Testis (tissue), 2 donors: ENCODE results near the gene SSBP2.

Experiments used
- POLR2A ChIP-seq: fragments of 450-650 bp; IDR thresholded peaks from one replicate; pipeline ENCODE4 v1.6.1; 2017; ENCODE audit warnings: antibody characterized with exemption, mild to moderate bottlenecking, moderate library complexity
- TF ChIP-seq, protein P1 (sequence below), 3 experiments: fragments of 450-650 bp in 2 of 3; fragments of 200-600 bp in 1 of 3; sonication (generic) in 1 of 3; IDR thresholded peaks; one replicate each; pipeline ENCODE4 v1.5.1; 2016 to 2019; ENCODE audit warnings: antibody characterized with exemption in 3 of 3, mild to moderate bottlenecking in 2 of 3, moderate library complexity in 1 of 3

DNA sequence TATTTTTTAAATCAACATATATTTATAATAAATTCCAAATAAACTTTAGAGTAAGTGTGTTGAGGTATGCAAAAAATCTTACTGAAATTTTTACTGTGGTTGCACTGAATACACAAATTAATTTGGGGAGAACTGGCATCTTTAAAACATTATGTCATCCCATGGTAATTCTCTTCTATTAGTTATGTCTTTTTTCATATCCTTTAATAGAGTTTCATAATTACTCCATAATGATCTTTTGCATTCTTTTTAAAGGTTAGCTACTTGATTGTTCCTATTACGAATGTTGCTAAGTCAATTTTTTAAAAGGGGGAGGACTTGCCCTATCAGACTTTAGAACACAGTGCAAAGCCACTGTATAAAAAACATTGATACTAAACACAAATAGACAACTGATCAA, 26.8 kb downstream of the SSBP2 start:
- TF ChIP-seq, protein P1, sequence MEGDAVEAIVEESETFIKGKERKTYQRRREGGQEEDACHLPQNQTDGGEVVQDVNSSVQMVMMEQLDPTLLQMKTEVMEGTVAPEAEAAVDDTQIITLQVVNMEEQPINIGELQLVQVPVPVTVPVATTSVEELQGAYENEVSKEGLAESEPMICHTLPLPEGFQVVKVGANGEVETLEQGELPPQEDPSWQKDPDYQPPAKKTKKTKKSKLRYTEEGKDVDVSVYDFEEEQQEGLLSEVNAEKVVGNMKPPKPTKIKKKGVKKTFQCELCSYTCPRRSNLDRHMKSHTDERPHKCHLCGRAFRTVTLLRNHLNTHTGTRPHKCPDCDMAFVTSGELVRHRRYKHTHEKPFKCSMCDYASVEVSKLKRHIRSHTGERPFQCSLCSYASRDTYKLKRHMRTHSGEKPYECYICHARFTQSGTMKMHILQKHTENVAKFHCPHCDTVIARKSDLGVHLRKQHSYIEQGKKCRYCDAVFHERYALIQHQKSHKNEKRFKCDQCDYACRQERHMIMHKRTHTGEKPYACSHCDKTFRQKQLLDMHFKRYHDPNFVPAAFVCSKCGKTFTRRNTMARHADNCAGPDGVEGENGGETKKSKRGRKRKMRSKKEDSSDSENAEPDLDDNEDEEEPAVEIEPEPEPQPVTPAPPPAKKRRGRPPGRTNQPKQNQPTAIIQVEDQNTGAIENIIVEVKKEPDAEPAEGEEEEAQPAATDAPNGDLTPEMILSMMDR (IDR thresholded peaks at IDR 0.05), result no peak
- TF ChIP-seq POLR2A, result no peak
